Measurements from ENCODE around the gene MACROD2.

DNA sequence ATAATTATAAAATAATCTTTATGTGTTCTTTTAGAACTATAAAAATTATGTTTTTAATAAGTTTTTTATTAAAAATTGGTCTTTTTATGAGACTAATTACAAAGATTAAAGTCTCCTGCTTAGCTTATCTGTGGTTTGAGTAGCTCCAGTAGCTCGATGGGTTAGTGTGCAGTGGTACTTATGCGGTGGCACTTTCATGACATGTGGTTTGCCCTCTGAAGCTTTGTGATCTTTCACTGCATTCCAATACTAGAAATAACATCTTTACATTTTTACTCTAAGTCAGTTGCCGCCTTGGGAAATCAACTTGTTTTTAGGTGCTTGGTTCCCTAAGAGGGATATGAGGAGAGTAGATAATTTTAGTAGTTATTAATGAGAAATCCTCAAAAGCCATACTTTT, 1041.6 kb downstream of the MACROD2 start:
- TF ChIP-seq POLR2A (IDR thresholded peaks at IDR 0.05): no peak
- TF ChIP-seq, protein P1, sequence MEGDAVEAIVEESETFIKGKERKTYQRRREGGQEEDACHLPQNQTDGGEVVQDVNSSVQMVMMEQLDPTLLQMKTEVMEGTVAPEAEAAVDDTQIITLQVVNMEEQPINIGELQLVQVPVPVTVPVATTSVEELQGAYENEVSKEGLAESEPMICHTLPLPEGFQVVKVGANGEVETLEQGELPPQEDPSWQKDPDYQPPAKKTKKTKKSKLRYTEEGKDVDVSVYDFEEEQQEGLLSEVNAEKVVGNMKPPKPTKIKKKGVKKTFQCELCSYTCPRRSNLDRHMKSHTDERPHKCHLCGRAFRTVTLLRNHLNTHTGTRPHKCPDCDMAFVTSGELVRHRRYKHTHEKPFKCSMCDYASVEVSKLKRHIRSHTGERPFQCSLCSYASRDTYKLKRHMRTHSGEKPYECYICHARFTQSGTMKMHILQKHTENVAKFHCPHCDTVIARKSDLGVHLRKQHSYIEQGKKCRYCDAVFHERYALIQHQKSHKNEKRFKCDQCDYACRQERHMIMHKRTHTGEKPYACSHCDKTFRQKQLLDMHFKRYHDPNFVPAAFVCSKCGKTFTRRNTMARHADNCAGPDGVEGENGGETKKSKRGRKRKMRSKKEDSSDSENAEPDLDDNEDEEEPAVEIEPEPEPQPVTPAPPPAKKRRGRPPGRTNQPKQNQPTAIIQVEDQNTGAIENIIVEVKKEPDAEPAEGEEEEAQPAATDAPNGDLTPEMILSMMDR (IDR thresholded peaks at IDR 0.05): no peak

Data from uterus (tissue), 2 donors.